Thyroid gland (tissue), 4 donors: ENCODE results near the gene RBP2.

ENCODE experiments used
- CTCF ChIP-seq, 6 experiments: fragments of 200-600 bp in 3 of 6; fragments of 450-650 bp in 3 of 6; sonication (generic) in 3 of 6; IDR thresholded peaks; one replicate each; pipeline ENCODE4 v1.5.1; 2016 to 2019; ENCODE audit warnings: antibody characterized with exemption in 6 of 6, mild to moderate bottlenecking in 2 of 6, inconsistent platforms in 1 of 6, moderate library complexity in 1 of 6
- POLR2A ChIP-seq, 2 donors: fragments of 450-650 bp; IDR thresholded peaks; one replicate each; pipeline ENCODE4 v1.6.1; 2017; ENCODE audit warnings: antibody characterized with exemption in 2 of 2, mild to moderate bottlenecking in 2 of 2, moderate library complexity in 1 of 2

- TF ChIP-seq CTCF (IDR thresholded peaks at IDR 0.05) (no peak), POLR2A (IDR thresholded peaks at IDR 0.05) (no peak)
Observed at GRCh38 chr3:139425745-139426400, 50.4 kb downstream of the RBP2 start.
